Endothelial cell of umbilical vein (primary cell): Measurements from ENCODE around the gene FBXO11. TPM values are rescaled to one million over a fixed set of nuclear protein-coding genes. Genes with fewer than 3 reads are reported as not detected.
A peak's percentile ranks its signal among the peaks of the same experiment; 100 is the strongest.

Source experiments
- BruUV-seq: library from RNA; stranded (reverse); fragments of 400-500 nt; replicated peaks from 2 replicates; lab custom pipeline; 2021; lab: Mats Ljungman, UMichigan
- CTCF ChIA-PET: fragments of 300-600, 350-600 bp; sonication (Branson Sonifier 250); formaldehyde crosslinking; loops from one replicate; lab custom pipeline; 2021; ENCODE audit warnings: antibody characterized with exemption, inconsistent platforms; lab: Charles Lee
- POLR2A ChIA-PET: fragments of 300-600, 350-600 bp; sonication (Branson Sonifier 250); formaldehyde crosslinking; loops from one replicate; lab custom pipeline; 2021; ENCODE audit warnings: antibody characterized with exemption, inconsistent platforms; lab: Charles Lee
- DNase-seq: peaks from one replicate; pipeline ENCODE4 v3.0.0-alpha.2; 2011; ENCODE audit warnings: low read depth, low spot score
- FAIRE-seq: peaks from 2 replicates; lab custom pipeline; 2011; peaks lifted over from hg19 to GRCh38; lab: Jason Lieb, UNC
- H2AFZ ChIP-seq: 2 replicates; pipeline ENCODE4 v1.6.0; 2012; ENCODE audit warnings: low read depth, low read length, control low read depth, inconsistent platforms
- H3K27ac ChIP-seq: 2 replicates; pipeline ENCODE4 v1.5.1; 2011; ENCODE audit warnings: low read depth, mild to moderate bottlenecking, control low read depth, low read length, moderate library complexity; ENCODE audit not compliant: insufficient read depth
- H3K27me3 ChIP-seq, 2 experiments: 2 replicates each; pipeline versions ENCODE4 v1.6.0 to v1.6.1; 2011; ENCODE audit warnings: low read length in 2 of 2, mixed read lengths in 1 of 2; ENCODE audit not compliant: control insufficient read depth in 2 of 2, insufficient read depth in 2 of 2
- H3K36me3 ChIP-seq, 2 experiments: 2 replicates in 1 of 2; 3 replicates in 1 of 2; pipeline ENCODE4 v1.5.1; 2011; ENCODE audit warnings: low read length in 2 of 2, mild to moderate bottlenecking in 1 of 2, moderate library complexity in 1 of 2; ENCODE audit not compliant: control insufficient read depth in 2 of 2, insufficient read depth in 2 of 2; ENCODE audit errors: extremely low read depth in 1 of 2
- H3K4me1 ChIP-seq: 3 replicates; pipeline ENCODE4 v1.5.1; 2011; ENCODE audit warnings: mild to moderate bottlenecking, low read length; ENCODE audit not compliant: control insufficient read depth, insufficient read depth; ENCODE audit errors: extremely low read depth
- H3K4me2 ChIP-seq: 2 replicates; pipeline ENCODE4 v1.6.1; 2011; ENCODE audit warnings: low read length, control low read depth, mixed read lengths; ENCODE audit not compliant: insufficient read depth
- H3K4me3 ChIP-seq, 3 experiments: fragments of 200-600 bp in 1 of 3; sonication (generic), shearing (Covaris generic) in 1 of 3; replicated peaks in 1 of 3; 2 replicates each; pipeline ENCODE4 v1.5.1; 2011 to 2016; ENCODE audit warnings: control low read depth in 3 of 3, low read length in 3 of 3, mild to moderate bottlenecking in 2 of 3, inconsistent platforms in 1 of 3, low read depth in 1 of 3, moderate library complexity in 1 of 3; ENCODE audit not compliant: insufficient read depth in 1 of 3
- H3K79me2 ChIP-seq: 2 replicates; pipeline ENCODE4 v1.6.0; 2012; ENCODE audit warnings: low read length, inconsistent platforms; ENCODE audit not compliant: control insufficient read depth, insufficient read depth
- H3K9ac ChIP-seq: replicated peaks from 2 replicates; pipeline ENCODE3; 2011; ENCODE audit warnings: low read length, control low read depth; ENCODE audit not compliant: insufficient read depth; ENCODE audit errors: extremely low read depth
- H3K9me1 ChIP-seq: replicated peaks from 3 replicates; pipeline ENCODE4 v1.6.0; 2011; ENCODE audit warnings: mild to moderate bottlenecking, low read length; ENCODE audit not compliant: control insufficient read depth, insufficient read depth; ENCODE audit errors: extremely low read depth
- H3K9me3 ChIP-seq: replicated peaks from 2 replicates; pipeline ENCODE4 v1.5.1; 2012; ENCODE audit warnings: low read length, inconsistent platforms; ENCODE audit not compliant: control insufficient read depth, insufficient read depth
- H4K20me1 ChIP-seq: replicated peaks from 2 replicates; pipeline ENCODE3; 2011; ENCODE audit warnings: mild to moderate bottlenecking, low read length; ENCODE audit not compliant: control insufficient read depth, insufficient read depth; ENCODE audit errors: extremely low read depth
- CTCF ChIP-seq, 2 donors: IDR thresholded peaks; 1 replicate in 1 of 2; 2 replicates in 1 of 2; pipeline ENCODE4 v1.5.1; 2011; ENCODE audit warnings: low read length in 2 of 2, mild to moderate bottlenecking in 2 of 2, moderate library complexity in 2 of 2, control low read depth in 1 of 2, inconsistent platforms in 1 of 2, low read depth in 1 of 2; ENCODE audit not compliant: insufficient read depth in 1 of 2; ENCODE audit errors: extremely low read depth in 1 of 2
- EZH2 ChIP-seq: IDR thresholded peaks from 2 replicates; pipeline ENCODE4 v1.6.1; 2012; ENCODE audit warnings: borderline replicate concordance, low read depth, mild to moderate bottlenecking, moderate library complexity, low read length, inconsistent platforms; ENCODE audit not compliant: severe bottlenecking
- FOS ChIP-seq: IDR thresholded peaks from 2 replicates; pipeline ENCODE4 v1.6.1; 2011; ENCODE audit warnings: mild to moderate bottlenecking, low read length, moderate library complexity, borderline replicate concordance; ENCODE audit not compliant: insufficient read depth
- GATA2 ChIP-seq: IDR thresholded peaks from 2 replicates; pipeline ENCODE4 v1.7.0; 2011; ENCODE audit warnings: low read depth, mild to moderate bottlenecking, moderate library complexity, mixed read lengths, low read length; ENCODE audit not compliant: insufficient read length, insufficient read depth
- JUN ChIP-seq: IDR thresholded peaks from 2 replicates; pipeline ENCODE4 v1.6.1; 2011; ENCODE audit warnings: borderline replicate concordance, low read depth; ENCODE audit not compliant: insufficient read length, insufficient read depth
- MAX ChIP-seq: IDR thresholded peaks from 2 replicates; pipeline ENCODE4 v1.6.1; 2011; ENCODE audit not compliant: insufficient read depth, insufficient read length
- MYC ChIP-seq: IDR thresholded peaks from one replicate; pipeline ENCODE4 v1.6.1; 2011; ENCODE audit warnings: mild to moderate bottlenecking, low read depth, low read length
- dilution Hi-C: fragments of 300-500 bp; cut with MboI; formaldehyde crosslinking; loops from one replicate; pipeline ENCODE4 v1.15.0; 2019; ENCODE audit warnings: low sequenced_read_pairs; ENCODE audit not compliant: extremely low pct_ligation_motif_present
- intact Hi-C: fragments of 100-400 bp; cut with micrococcal nuclease; formaldehyde crosslinking; loops from one replicate; pipeline ENCODE4 v1.10.0; 2022
- polyA plus RNA-seq, 4 experiments: library from polyadenylated mRNA; depleted of rRNA in 3 of 4; stranded (reverse) in 3 of 4; unstranded in 1 of 4; fragments of >200 nt; gene quantifications; 2 replicates each; pipeline versions ENCODE4 v1.2.1 to v1.2.3, GENCODE V29; 2011 to 2012; ENCODE audit warnings: missing spikeins in 1 of 4
- total RNA-seq: library from RNA; stranded (reverse); gene quantifications from 2 replicates; pipeline ENCODE4 v1.2.3, GENCODE V29; 2021

Gene FBXO11
- total and polyA plus RNA-seq, 2 donors (not counting 3 experiments of a cell fraction or from before 2014, with no cell fraction given), result 23.4 to 59.6 TPM

- DNase-seq, result no peak
- CTCF ChIA-PET, result no interaction called here
- dilution Hi-C loops, result no loop called here
Observed at GRCh38 chr2:47819834-47820233, 86.5 kb downstream of the FBXO11 start.

More at GRCh38 chr2:47819834-47820233, 86.5 kb downstream of the FBXO11 start:
- intact Hi-C loops, result no loop called here
- FAIRE-seq, result no peak
- POLR2A ChIA-PET, result no interaction called here
- Histone ChIP-seq H3K4me1 (no peaks in the 10 kb centered on the region), H3K9me3 (no peaks in the 10 kb centered on the region), H2AFZ (no peak overlapping the region), H3K79me2 (no peaks in the 10 kb centered on the region), H3K4me2 (no peak overlapping the region), H3K27ac (no peak overlapping the region), H3K27me3 (no peaks in the 10 kb centered on the region), H3K4me3 (no peak overlapping the region), H4K20me1 (no peaks in the 10 kb centered on the region), H3K36me3 (peaks cover 20% of the 10 kb centered on the region in 2 experiments), H3K9ac (no peak overlapping the region), H3K9me1 (no peaks in the 10 kb centered on the region)
- no TSS peak for BruUV-seq
- TF ChIP-seq MAX, result no peak
- no peak for TF ChIP-seq MYC
- no peak for TF ChIP-seq JUN
- TF ChIP-seq EZH2, result no peak
- TF ChIP-seq GATA2, result no peak
- TF ChIP-seq CTCF (IDR thresholded peaks at IDR 0.05; ENCODE audit: extremely low read depth in 1 of 2, insufficient read depth in 1 of 2, low read depth in 1 of 2, low read length in 2 of 2), result no peak
- TF ChIP-seq FOS, result peak; percentile 60
